Smooth muscle cell (in vitro differentiated cells): ENCODE measurements around the gene ESPL1. TPM values are rescaled to one million over a fixed set of nuclear protein-coding genes. Genes with fewer than 3 reads are reported as not detected.
"Not testable (repeated sequence)": the region's sequence is repeated elsewhere in the genome, so short reads cannot be mapped to it uniquely, and the experiment has no call there.

Source experiments
- DNase-seq: peaks from one replicate; lab custom pipeline; 2025; ENCODE audit not compliant: unreplicated experiment; lab: John Stamatoyannopoulos, UW
- H2AFZ ChIP-seq: fragments of 200-600 bp; sonication (generic); 2 replicates; pipeline ENCODE4 v1.6.0; 2016; ENCODE audit warnings: antibody characterized with exemption, low read depth, mild to moderate bottlenecking
- H3F3A ChIP-seq: fragments of 200-600 bp; sonication (generic); 2 replicates; pipeline ENCODE4 v1.6.0; 2017; ENCODE audit warnings: antibody characterized with exemption, low read depth
- H3K27ac ChIP-seq: fragments of 200-600 bp; sonication (generic); 2 replicates; pipeline ENCODE4 v1.5.1; 2016; ENCODE audit warnings: low read depth, mild to moderate bottlenecking
- H3K27me3 ChIP-seq: fragments of 200-600 bp; sonication (generic); 2 replicates; pipeline ENCODE4 v1.6.1; 2016; ENCODE audit warnings: low read depth, mild to moderate bottlenecking
- H3K36me3 ChIP-seq: fragments of 200-600 bp; sonication (generic); 2 replicates; pipeline ENCODE4 v1.5.1; 2016; ENCODE audit warnings: low read depth
- H3K4me1 ChIP-seq: fragments of 200-600 bp; sonication (generic); 2 replicates; pipeline ENCODE4 v1.5.1; 2016; ENCODE audit warnings: low read depth
- H3K4me2 ChIP-seq: fragments of 200-600 bp; sonication (generic); 2 replicates; pipeline ENCODE4 v1.6.0; 2016; ENCODE audit warnings: mild to moderate bottlenecking
- H3K4me3 ChIP-seq: fragments of 200-600 bp; sonication (generic); 2 replicates; pipeline ENCODE4 v1.5.1; 2016; ENCODE audit warnings: mild to moderate bottlenecking
- H3K79me2 ChIP-seq: fragments of 200-600 bp; sonication (generic); 2 replicates; pipeline ENCODE4 v1.6.0; 2016; ENCODE audit warnings: low read depth, mild to moderate bottlenecking
- H3K9ac ChIP-seq: fragments of 200-600 bp; sonication (generic); 2 replicates; pipeline ENCODE4 v1.6.0; 2016; ENCODE audit warnings: low read depth
- H3K9me3 ChIP-seq: fragments of 200-600 bp; sonication (generic); replicated peaks from 2 replicates; pipeline ENCODE4 v1.5.1; 2016; ENCODE audit warnings: low read depth
- H4K20me1 ChIP-seq: fragments of 200-600 bp; sonication (generic); 2 replicates; pipeline ENCODE4 v1.6.0; 2016; ENCODE audit warnings: low read depth
- CTCF ChIP-seq: fragments of 200-600 bp; sonication (generic); IDR thresholded peaks from 2 replicates; pipeline ENCODE4 v1.5.1; 2017; ENCODE audit warnings: borderline replicate concordance, mild to moderate bottlenecking, antibody characterized with exemption; ENCODE audit not compliant: insufficient read depth, poor library complexity, severe bottlenecking
- WGBS: methylation state at CpG from one replicate; pipeline ENCODE4 v1.1.7; 2016; ENCODE audit warnings: low lambda C conversion rate; 5-methylcytosine and 5-hydroxymethylcytosine counted together
- polyA plus RNA-seq: library from polyadenylated mRNA; unstranded; fragments of >200 nt; fragmentation: Nextera tagmentation; extraction: Ambion mirVana; gene quantifications from 2 replicates; pipeline ENCODE4 v1.2.1, GENCODE V29; 2016
- total RNA-seq: library from RNA; depleted of rRNA; stranded (reverse); fragments of >200 nt; gene quantifications from 2 replicates; pipeline ENCODE4 v1.2.3, GENCODE V29; 2014

Gene ESPL1
- total and polyA plus RNA-seq, 2 experiments from 2014 or later: 2.0 to 3.1 TPM

DNA sequence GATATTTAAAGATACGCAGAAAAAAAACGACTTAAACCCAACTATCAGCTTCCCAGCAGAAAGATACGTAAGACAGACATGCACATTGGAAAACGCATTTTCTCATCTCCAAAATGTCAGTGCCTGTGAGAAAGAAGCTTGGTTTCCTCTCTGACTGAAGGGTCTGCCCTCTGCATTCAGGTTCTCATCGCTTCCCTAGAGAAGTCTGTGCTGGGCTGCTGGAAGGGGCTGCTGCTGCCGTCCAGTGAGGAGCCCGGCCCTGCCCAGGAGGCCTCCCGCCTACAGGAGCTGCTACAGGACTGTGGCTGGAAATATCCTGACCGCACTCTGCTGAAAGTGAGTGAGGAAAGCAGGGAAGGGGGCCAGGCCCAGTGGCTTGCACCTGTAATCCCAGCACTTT is 22.6 kb downstream of the ESPL1 start:
- no peak for DNase-seq
- Histone ChIP-seq H3K9ac (no peak overlapping the region), H2AFZ (no peak overlapping the region), H3K27me3 (no peaks in the 10 kb centered on the region), H3F3A (peaks cover 9% of the 10 kb centered on the region), H4K20me1 (no peaks in the 10 kb centered on the region), H3K9me3 (no peaks in the 10 kb centered on the region), H3K27ac (no peak overlapping the region), H3K36me3 (no peaks in the 10 kb centered on the region), H3K79me2 (peaks cover 4% of the 10 kb centered on the region), H3K4me1 (no peaks in the 10 kb centered on the region), H3K4me3 (no peak overlapping the region), H3K4me2 (no peak overlapping the region)
- no peak for TF ChIP-seq CTCF
- WGBS: 84% methylated on average over 9 of the region's 9 CpGs

GRCh38 chr12:53292426-53292825 is 24.3 kb downstream of the ESPL1 start:
- H2AFZ ChIP-seq: no peak overlapping the region
- H3K27me3 ChIP-seq: no peaks in the 10 kb centered on the region
- H3F3A ChIP-seq: peaks cover 12% of the 10 kb centered on the region
- H3K4me2 ChIP-seq: no peak overlapping the region
- H3K4me3 ChIP-seq: no peak overlapping the region
- no peak for DNase-seq
- no peaks in the 10 kb centered on the region for H3K9me3 ChIP-seq
- peaks cover 20% of the 10 kb centered on the region for H3K79me2 ChIP-seq
- TF ChIP-seq CTCF: no peak
- no peaks in the 10 kb centered on the region for H3K36me3 ChIP-seq
- H3K27ac ChIP-seq: no peak overlapping the region
- no peak overlapping the region for H3K9ac ChIP-seq
- H4K20me1 ChIP-seq: no peaks in the 10 kb centered on the region
- H3K4me1 ChIP-seq: peaks cover 10% of the 10 kb centered on the region

- Histone ChIP-seq H3F3A (peaks cover 31% of the 10 kb centered on the region), H3K4me2 (peak within 1 kb of the TSS; percentile 86), H3K9ac (peak within 1 kb of the TSS; percentile 90), H3K36me3 (no peaks in the 10 kb centered on the region), H3K79me2 (peaks cover 29% of the 10 kb centered on the region), H3K4me3 (peak within 1 kb of the TSS; percentile 92), H3K4me1 (peaks cover 19% of the 10 kb centered on the region), H4K20me1 (no peaks in the 10 kb centered on the region), H3K27me3 (no peaks in the 10 kb centered on the region), H2AFZ (peak within 1 kb of the TSS; percentile 82), H3K9me3 (no peaks in the 10 kb centered on the region), H3K27ac (peak within 1 kb of the TSS; percentile 94)
- DNase-seq: peak; percentile 57
- no peak for TF ChIP-seq CTCF
- 3% methylated on average over 42 of the region's 42 CpGs for WGBS
Observed at GRCh38 chr12:53295070-53295890, 27.2 kb downstream of the ESPL1 start, which contains the start of gene PFDN5. TSS of gene PFDN5 (plus strand) at chr12:53295542. CDS start at chr12:53295568, 26 bp downstream.

GRCh38 chr12:53295891-53296219 is 27.8 kb downstream of the ESPL1 start:
- Histone ChIP-seq H3K4me2 (peak overlapping the region; percentile 86), H2AFZ (peak overlapping the region; percentile 82), H4K20me1 (no peaks in the 10 kb centered on the region), H3K9ac (peak overlapping the region; percentile 90), H3K4me3 (peak overlapping the region; percentile 92), H3K4me1 (peaks cover 25% of the 10 kb centered on the region), H3K36me3 (no peaks in the 10 kb centered on the region), H3K27ac (peak overlapping the region; percentile 94), H3K79me2 (peaks cover 34% of the 10 kb centered on the region), H3F3A (peaks cover 31% of the 10 kb centered on the region), H3K9me3 (no peaks in the 10 kb centered on the region), H3K27me3 (no peaks in the 10 kb centered on the region)
- TF ChIP-seq CTCF: no peak
- no peak for DNase-seq
- 3% methylated on average over 12 of the region's 12 CpGs for WGBS

DNA sequence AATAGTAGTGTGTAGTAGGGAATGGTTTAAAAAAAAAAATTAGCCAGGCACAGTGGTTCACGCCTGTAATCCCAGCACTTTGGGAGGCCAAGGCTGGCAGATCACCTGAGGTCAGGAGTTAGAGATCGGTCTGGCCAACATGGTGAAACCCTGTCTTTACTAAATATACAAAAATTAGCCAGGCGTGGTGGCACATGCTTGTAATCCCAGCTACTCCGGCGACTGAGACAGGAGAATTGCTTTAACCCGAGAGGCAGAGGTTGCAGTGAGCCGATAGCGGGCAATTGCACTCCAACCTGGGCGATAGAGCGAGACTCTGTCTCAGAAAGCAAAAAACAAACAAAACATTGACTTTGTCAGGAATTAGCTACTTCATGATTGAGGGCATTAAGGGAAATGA is 29.0 kb downstream of the ESPL1 start:
- not testable (repeated sequence) for H3K9me3 ChIP-seq, H3K27me3 ChIP-seq, H4K20me1 ChIP-seq, DNase-seq, H3K36me3 ChIP-seq, H2AFZ ChIP-seq, H3K9ac ChIP-seq, H3K4me3 ChIP-seq
- peak overlapping the region; percentile 86 for H3K4me2 ChIP-seq
- peaks cover 25% of the 10 kb centered on the region for H3K4me1 ChIP-seq
- WGBS: 94% methylated on average over 10 of the region's 10 CpGs
- peaks cover 46% of the 10 kb centered on the region for H3K79me2 ChIP-seq
- H3K27ac ChIP-seq: peak overlapping the region; percentile 94
- peaks cover 31% of the 10 kb centered on the region for H3F3A ChIP-seq
